GM23248 (cell line): ENCODE data around the gene COPB1.

Experiments used
- EZH2 ChIP-seq: fragments of 200-600 bp; sonication (generic); IDR thresholded peaks from 2 replicates; pipeline ENCODE4 v1.6.1; 2018; ENCODE audit warnings: antibody characterized with exemption, mild to moderate bottlenecking; ENCODE audit not compliant: insufficient read depth, poor library complexity, severe bottlenecking
- EZH2phosphoT487 ChIP-seq: fragments of 200-600 bp; sonication (generic); IDR thresholded peaks from 2 replicates; pipeline ENCODE4 v1.6.1; 2018; ENCODE audit warnings: antibody characterized with exemption, moderate library complexity, mild to moderate bottlenecking, low read depth; ENCODE audit not compliant: insufficient read depth

GRCh38 chr11:14480716-14481115 lies 18.9 kb downstream of the COPB1 start:
- TF ChIP-seq EZH2phosphoT487 (no peak), EZH2 (no peak)
